Naive thymus-derived CD4-positive, alpha-beta T cell (primary cell): ENCODE measurements around the gene SLC39A11. TPM values are rescaled to one million over a fixed set of nuclear protein-coding genes. Genes with fewer than 3 reads are reported as not detected.

ENCODE experiments used
- ATAC-seq: fragments of 150-1000 bp; cut with Tn5 transposase; 2 replicates; pipeline ENCODE4 v1.10.0; 2021; ENCODE audit warnings: mild to moderate bottlenecking, moderate library complexity
- CTCF ChIA-PET: fragments of 350-600 bp; sonication (Branson Sonifier 250); formaldehyde crosslinking; loops from one replicate; lab custom pipeline; 2021; ENCODE audit warnings: antibody characterized with exemption; lab: Charles Lee
- POLR2A ChIA-PET: fragments of 350-600 bp; sonication (Branson Sonifier 250); formaldehyde crosslinking; loops from one replicate; lab custom pipeline; 2021; ENCODE audit warnings: antibody characterized with exemption, inconsistent platforms; lab: Charles Lee
- DNase-seq, 9 donors: peaks; one replicate each; pipeline versions ENCODE4 v3.0.0 to v3.0.0-alpha.2; 2020 to 2022; ENCODE audit warnings: mixed read lengths in 1 of 9
- H3K27ac ChIP-seq: one replicate; pipeline ENCODE4 v1.7.0; 2013; ENCODE audit warnings: mild to moderate bottlenecking, low read depth, low read length, moderate library complexity
- H3K27me3 ChIP-seq, 2 donors: one replicate each; pipeline ENCODE4 v1.7.0; 2013; ENCODE audit warnings: low read length in 2 of 2, mild to moderate bottlenecking in 2 of 2, moderate library complexity in 2 of 2; ENCODE audit not compliant: control insufficient read depth in 2 of 2, insufficient read depth in 2 of 2
- H3K36me3 ChIP-seq, 3 experiments: 1 replicate in 2 of 3; 2 replicates in 1 of 3; pipeline ENCODE4 v1.7.0; 2013; ENCODE audit warnings: low read length in 3 of 3, mild to moderate bottlenecking in 3 of 3, moderate library complexity in 1 of 3; ENCODE audit not compliant: insufficient read depth in 3 of 3, control insufficient read depth in 2 of 3
- H3K4me1 ChIP-seq, 2 donors: one replicate each; pipeline ENCODE4 v1.7.0; 2013; ENCODE audit warnings: low read length in 2 of 2, mild to moderate bottlenecking in 2 of 2, moderate library complexity in 1 of 2; ENCODE audit not compliant: control insufficient read depth in 2 of 2, insufficient read depth in 2 of 2
- H3K4me3 ChIP-seq: 2 replicates; pipeline ENCODE4 v1.7.0; 2013; ENCODE audit warnings: mild to moderate bottlenecking, low read length
- H3K9me3 ChIP-seq, 3 experiments: 1 replicate in 2 of 3; 2 replicates in 1 of 3; pipeline ENCODE4 v1.7.0; 2013; ENCODE audit warnings: low read length in 3 of 3; ENCODE audit not compliant: control insufficient read depth in 2 of 3
- H3K27ac Mint-ChIP-seq, 9 donors: one replicate each; pipeline ENCODE4 v1.8.0; 2020 to 2022; ENCODE audit warnings: mixed read lengths in 9 of 9, mild to moderate bottlenecking in 8 of 9, moderate library complexity in 5 of 9, inconsistent platforms in 2 of 9
- H3K27me3 Mint-ChIP-seq, 5 donors: one replicate each; pipeline ENCODE4 v1.8.0; 2021 to 2022; ENCODE audit warnings: mixed read lengths in 5 of 5, mild to moderate bottlenecking in 1 of 5
- H3K36me3 Mint-ChIP-seq, 5 donors: one replicate each; pipeline ENCODE4 v1.8.0; 2020 to 2022; ENCODE audit warnings: mixed read lengths in 5 of 5, mild to moderate bottlenecking in 3 of 5, inconsistent platforms in 1 of 5
- H3K4me1 Mint-ChIP-seq, 7 donors: one replicate each; pipeline ENCODE4 v1.8.0; 2020 to 2022; ENCODE audit warnings: mixed read lengths in 7 of 7, mild to moderate bottlenecking in 3 of 7, inconsistent platforms in 1 of 7
- H3K4me3 Mint-ChIP-seq, 10 donors: one replicate each; pipeline ENCODE4 v1.8.0; 2020 to 2022; ENCODE audit warnings: mild to moderate bottlenecking in 10 of 10, mixed read lengths in 10 of 10, moderate library complexity in 6 of 10, inconsistent platforms in 2 of 10
- H3K9me3 Mint-ChIP-seq, 11 donors: one replicate each; pipeline ENCODE4 v1.8.0; 2020 to 2022; ENCODE audit warnings: mixed read lengths in 11 of 11, mild to moderate bottlenecking in 4 of 11, inconsistent platforms in 1 of 11, moderate library complexity in 1 of 11
- intact Hi-C, 2 donors: fragments of 100-400 bp; cut with micrococcal nuclease; formaldehyde crosslinking; loops; one replicate each; pipeline ENCODE4 v1.15.1; 2023
- polyA plus RNA-seq, 2 donors: library from polyadenylated mRNA; unstranded; fragments of 300-500 nt; fragmentation: Illumina TruSeq; gene quantifications; one replicate each; pipeline ENCODE4 v1.2.3, GENCODE V29; 2021
- total RNA-seq, 6 experiments: library from RNA in 5 of 6; stranded (reverse) in 5 of 6; gene quantifications; 1 replicate in 5 of 6; 2 replicates in 1 of 6; pipeline ENCODE4 v1.2.3 and lab custom pipeline; 2021 to 2026

SLC39A11 gene
- total and polyA plus RNA-seq, 7 experiments from 2014 or later: 8.5 to 36.7 (median 19.8) TPM

DNA sequence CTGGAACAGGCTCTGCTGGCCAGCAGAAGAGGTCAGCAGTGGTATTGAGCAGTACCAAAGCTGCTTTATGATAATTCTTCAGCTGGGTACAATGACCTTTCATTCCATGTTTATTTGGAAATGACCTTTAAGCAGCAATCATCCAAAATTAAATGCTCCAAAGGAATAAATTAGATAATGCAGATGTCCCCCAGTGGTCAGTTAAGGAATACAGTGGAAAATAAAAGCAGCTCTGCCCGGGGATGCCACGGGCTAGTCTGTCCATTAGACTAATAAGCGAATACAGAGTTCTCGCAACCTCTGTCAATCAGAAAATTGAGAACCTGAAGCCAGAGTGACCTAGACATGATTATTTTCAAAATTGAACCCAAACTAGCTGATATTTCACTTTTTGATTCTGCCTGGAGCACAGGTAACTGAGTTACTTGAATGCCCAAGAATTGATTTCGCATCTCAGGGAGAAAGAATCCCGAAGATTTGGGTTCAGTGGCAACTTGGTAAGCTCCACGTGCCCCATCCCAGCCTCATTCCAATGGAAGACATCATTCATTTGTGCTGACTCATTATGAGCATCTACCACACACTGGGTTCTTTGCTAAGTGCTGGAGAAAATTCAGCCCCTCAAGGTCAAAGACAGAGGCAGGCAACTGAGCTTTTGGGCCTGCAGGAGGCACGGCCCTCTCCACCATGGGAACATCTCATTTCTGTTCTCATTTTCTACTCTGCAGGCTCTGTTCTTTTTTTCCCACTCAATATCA lies 34.4 kb upstream of the SLC39A11 start:
- H3K36me3 ChIP-seq: no peaks in the 10 kb centered on the region
- peaks cover 0 to 2% (median 0%) of the 10 kb centered on the region in 7 donors for H3K4me1 Mint-ChIP-seq
- H3K4me1 ChIP-seq: no peaks in the 10 kb centered on the region
- CTCF ChIA-PET: no interaction called here
- H3K27me3 ChIP-seq: no peaks in the 10 kb centered on the region
- no peak overlapping the region for H3K27ac ChIP-seq
- DNase-seq (no peak), ATAC-seq (no peak)
- no peak overlapping the region for H3K4me3 ChIP-seq
- H3K27me3 Mint-ChIP-seq: no peaks in the 10 kb centered on the region
- POLR2A ChIA-PET: no interaction called here
- no peak overlapping the region for H3K4me3 Mint-ChIP-seq
- no peak overlapping the region for H3K27ac Mint-ChIP-seq
- intact Hi-C loops: no loop called here
- no peaks in the 10 kb centered on the region for H3K36me3 Mint-ChIP-seq
- H3K9me3 Mint-ChIP-seq: no peaks in the 10 kb centered on the region
- no peaks in the 10 kb centered on the region for H3K9me3 ChIP-seq

DNA sequence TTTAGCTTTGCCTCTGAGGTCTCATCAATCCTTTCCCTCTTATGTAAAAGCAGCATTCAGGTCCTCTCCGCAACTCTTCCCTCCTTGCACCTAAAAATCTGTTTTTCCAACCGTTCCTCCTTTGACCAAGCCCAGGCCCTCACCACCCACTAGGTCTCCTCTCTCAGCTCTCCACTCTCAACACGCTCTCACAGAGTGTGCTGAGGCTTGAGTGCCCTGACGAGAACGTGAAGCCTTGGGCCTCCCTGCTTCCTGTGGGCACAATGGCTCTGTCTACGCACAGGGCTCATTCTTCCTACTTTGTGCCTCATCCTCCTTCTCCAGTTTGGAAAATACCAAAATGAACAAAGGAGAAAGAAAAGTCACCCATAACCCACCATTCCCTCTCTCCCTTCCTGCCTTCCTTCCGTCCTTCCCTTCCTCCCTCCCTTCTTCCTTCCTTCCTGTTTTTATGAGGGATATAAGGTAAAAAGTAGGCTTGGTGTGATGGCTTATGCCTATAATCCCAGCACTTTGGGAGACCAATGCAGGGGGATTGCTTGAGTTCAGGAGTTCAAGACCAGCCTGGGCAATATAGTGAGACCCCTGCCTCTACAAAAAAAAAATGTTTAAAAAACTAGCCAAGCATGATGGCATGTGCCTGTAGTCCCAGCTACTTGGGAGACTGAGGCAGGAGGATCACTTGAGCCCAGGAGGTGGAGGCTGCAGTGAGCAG lies 31.3 kb upstream of the SLC39A11 start:
- POLR2A ChIA-PET: no interaction called here
- Mint-ChIP-seq H3K36me3 (no peaks in the 10 kb centered on the region), H3K9me3 (no peaks in the 10 kb centered on the region), H3K4me1 (peaks cover 0 to 2% (median 0%) of the 10 kb centered on the region in 7 donors), H3K4me3 (no peak overlapping the region), H3K27ac (no peak overlapping the region), H3K27me3 (no peaks in the 10 kb centered on the region)
- Histone ChIP-seq H3K27me3 (no peaks in the 10 kb centered on the region), H3K9me3 (no peaks in the 10 kb centered on the region), H3K4me3 (no peak overlapping the region), H3K4me1 (no peaks in the 10 kb centered on the region), H3K36me3 (no peaks in the 10 kb centered on the region), H3K27ac (no peak overlapping the region)
- intact Hi-C loops: no loop called here
- ATAC-seq (no peak), DNase-seq (no peak)
- CTCF ChIA-PET: no interaction called here

DNA sequence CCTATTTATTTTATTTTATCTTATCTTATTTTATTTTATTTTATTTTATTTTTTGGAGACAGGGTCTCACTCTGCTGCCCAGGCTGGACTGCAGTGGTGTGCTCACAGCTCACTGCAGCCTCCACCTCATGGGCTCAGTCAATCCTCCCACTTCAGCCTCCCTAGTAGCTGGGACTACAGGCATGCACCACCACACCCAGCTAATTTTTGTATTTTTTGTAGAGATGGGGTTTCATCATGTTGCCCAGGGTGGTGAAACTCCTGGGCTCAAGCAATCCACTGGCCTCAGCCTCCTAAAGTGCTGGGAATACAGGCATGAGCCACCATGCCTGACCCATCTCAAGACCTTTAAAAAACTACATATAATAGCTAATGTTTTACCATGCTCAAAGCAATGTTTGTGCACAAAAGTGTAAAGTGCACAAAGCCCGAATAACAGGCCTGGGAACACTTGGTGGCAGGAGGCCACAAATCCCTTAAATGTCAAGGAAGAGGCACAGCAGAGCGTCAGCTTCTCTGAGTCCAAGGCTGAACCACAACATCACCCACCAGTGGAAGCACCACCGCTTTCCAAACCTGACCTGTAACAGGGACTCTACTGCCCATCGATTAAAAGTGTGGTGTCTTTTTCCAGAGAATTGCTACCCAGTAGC lies 30.6 kb upstream of the SLC39A11 start:
- Histone ChIP-seq H3K36me3 (no peaks in the 10 kb centered on the region), H3K4me1 (no peaks in the 10 kb centered on the region), H3K27ac (no peak overlapping the region), H3K9me3 (no peaks in the 10 kb centered on the region), H3K27me3 (no peaks in the 10 kb centered on the region), H3K4me3 (no peak overlapping the region)
- no peaks in the 10 kb centered on the region for H3K27me3 Mint-ChIP-seq
- no peaks in the 10 kb centered on the region for H3K36me3 Mint-ChIP-seq
- no peak for ATAC-seq
- no peak overlapping the region for H3K27ac Mint-ChIP-seq
- intact Hi-C loops: no loop called here
- CTCF ChIA-PET: no interaction called here
- H3K4me1 Mint-ChIP-seq: peaks cover 0 to 2% (median 0%) of the 10 kb centered on the region in 7 donors
- H3K4me3 Mint-ChIP-seq: no peak overlapping the region
- POLR2A ChIA-PET: no interaction called here
- DNase-seq: no peak
- no peaks in the 10 kb centered on the region for H3K9me3 Mint-ChIP-seq

DNA sequence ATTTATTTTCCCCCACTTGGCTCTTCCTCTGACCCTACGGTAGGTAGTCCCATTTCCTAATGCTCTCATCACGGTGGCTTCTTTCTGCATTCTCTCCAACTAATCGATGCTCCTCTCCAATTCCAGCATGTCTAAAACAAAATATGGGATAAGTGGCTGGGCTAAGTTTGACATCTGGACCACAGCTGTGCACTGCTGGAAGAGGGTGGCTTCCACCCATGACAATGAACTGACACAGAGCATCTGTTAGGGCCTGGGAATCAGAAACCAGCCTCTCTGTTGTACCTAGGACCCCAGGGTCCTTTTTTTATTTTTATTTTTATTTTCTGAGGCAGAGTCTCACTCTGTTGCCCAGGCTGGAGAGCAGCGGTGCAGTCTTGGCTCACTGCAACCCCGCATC lies 29.0 kb upstream of the SLC39A11 start:
- no peaks in the 10 kb centered on the region for H3K36me3 ChIP-seq
- ChIA-PET POLR2A (no interaction called here), CTCF (no interaction called here)
- Mint-ChIP-seq H3K4me1 (peaks cover 0 to 2% (median 0%) of the 10 kb centered on the region in 7 donors), H3K9me3 (no peaks in the 10 kb centered on the region), H3K4me3 (no peak overlapping the region), H3K36me3 (no peaks in the 10 kb centered on the region), H3K27me3 (no peaks in the 10 kb centered on the region), H3K27ac (peak overlapping the region in 1 of 9 donors; percentile 44)
- H3K27me3 ChIP-seq: no peaks in the 10 kb centered on the region
- intact Hi-C loops: no loop called here
- H3K27ac ChIP-seq: no peak overlapping the region
- no peaks in the 10 kb centered on the region for H3K9me3 ChIP-seq
- ATAC-seq (no peak), DNase-seq (no peak)
- H3K4me3 ChIP-seq: no peak overlapping the region
- H3K4me1 ChIP-seq: no peaks in the 10 kb centered on the region

DNA sequence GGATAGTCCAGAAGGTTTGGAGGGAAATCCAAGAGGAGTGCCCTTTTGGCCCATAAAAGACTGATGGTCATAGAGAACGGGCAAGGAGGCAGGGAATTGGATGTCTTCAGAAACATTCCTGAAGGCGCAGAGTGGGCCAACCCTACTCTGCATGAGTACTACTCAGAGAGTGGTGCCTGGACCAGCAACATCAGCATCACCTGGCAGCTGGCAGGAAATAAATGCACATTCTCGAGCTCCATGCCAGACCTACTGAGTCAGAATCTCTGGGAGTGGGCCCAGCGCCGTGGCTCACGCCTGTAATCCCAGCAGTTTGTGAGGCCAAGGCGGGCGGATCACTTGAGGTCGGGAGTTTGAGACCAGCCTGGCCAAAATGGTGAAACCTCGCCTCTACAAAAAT lies 27.1 kb upstream of the SLC39A11 start:
- no peaks in the 10 kb centered on the region for H3K9me3 ChIP-seq
- H3K36me3 ChIP-seq: no peaks in the 10 kb centered on the region
- CTCF ChIA-PET: no interaction called here
- H3K4me3 ChIP-seq: no peak overlapping the region
- POLR2A ChIA-PET: no interaction called here
- no peaks in the 10 kb centered on the region for H3K27me3 ChIP-seq
- DNase-seq: no peak
- Mint-ChIP-seq H3K36me3 (no peaks in the 10 kb centered on the region), H3K9me3 (peaks cover 0 to 5% (median 0%) of the 10 kb centered on the region in 11 donors), H3K4me1 (no peaks in the 10 kb centered on the region), H3K27ac (no peak overlapping the region), H3K27me3 (no peaks in the 10 kb centered on the region), H3K4me3 (no peak overlapping the region)
- intact Hi-C loops: no loop called here
- ATAC-seq: no peak
- H3K4me1 ChIP-seq: no peaks in the 10 kb centered on the region
- no peak overlapping the region for H3K27ac ChIP-seq

DNA sequence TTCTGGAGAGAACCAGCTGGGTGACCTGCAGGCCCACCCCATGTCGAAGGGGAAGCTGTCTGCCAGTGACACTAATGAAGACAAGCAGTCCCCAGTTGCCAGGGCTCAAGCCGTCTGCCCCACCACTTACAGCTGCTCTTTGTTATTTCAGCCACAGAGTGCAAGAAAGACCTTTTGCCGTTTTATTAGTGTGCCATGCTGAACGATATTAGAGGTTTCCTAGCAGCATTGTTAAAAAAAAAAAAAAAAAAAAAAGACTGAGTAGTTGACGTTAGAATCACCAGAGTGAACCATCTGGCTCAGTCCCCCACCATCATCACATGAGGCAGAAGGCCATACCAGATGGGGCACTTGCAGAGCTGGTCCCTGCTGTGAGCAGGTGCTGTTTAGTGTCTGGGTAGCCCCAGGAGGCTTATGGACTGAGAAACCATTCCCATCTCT lies 26.5 kb upstream of the SLC39A11 start:
- peaks cover 0 to 5% (median 0%) of the 10 kb centered on the region in 11 donors for H3K9me3 Mint-ChIP-seq
- DNase-seq (no peak), ATAC-seq (no peak)
- Histone ChIP-seq H3K4me1 (no peaks in the 10 kb centered on the region), H3K27ac (no peak overlapping the region), H3K4me3 (no peak overlapping the region), H3K36me3 (no peaks in the 10 kb centered on the region), H3K9me3 (no peaks in the 10 kb centered on the region), H3K27me3 (no peaks in the 10 kb centered on the region)
- no peak overlapping the region for H3K27ac Mint-ChIP-seq
- no peaks in the 10 kb centered on the region for H3K27me3 Mint-ChIP-seq
- no peaks in the 10 kb centered on the region for H3K4me1 Mint-ChIP-seq
- H3K36me3 Mint-ChIP-seq: no peaks in the 10 kb centered on the region
- ChIA-PET POLR2A (no interaction called here), CTCF (no interaction called here)
- intact Hi-C loops: no loop called here
- H3K4me3 Mint-ChIP-seq: no peak overlapping the region
